Activated CD4-positive, CD25-positive, alpha-beta regulatory T cell (primary cell): ENCODE results near the gene ZNF549.
"Not testable (repeated sequence)": the region's sequence is repeated elsewhere in the genome, so short reads cannot be mapped to it uniquely, and the experiment has no call there.

Experiments
- DNase-seq, 4 experiments: peaks; one replicate each; lab custom pipeline; 2025; lab: John Stamatoyannopoulos, UW

The ZNF549 gene

DNA sequence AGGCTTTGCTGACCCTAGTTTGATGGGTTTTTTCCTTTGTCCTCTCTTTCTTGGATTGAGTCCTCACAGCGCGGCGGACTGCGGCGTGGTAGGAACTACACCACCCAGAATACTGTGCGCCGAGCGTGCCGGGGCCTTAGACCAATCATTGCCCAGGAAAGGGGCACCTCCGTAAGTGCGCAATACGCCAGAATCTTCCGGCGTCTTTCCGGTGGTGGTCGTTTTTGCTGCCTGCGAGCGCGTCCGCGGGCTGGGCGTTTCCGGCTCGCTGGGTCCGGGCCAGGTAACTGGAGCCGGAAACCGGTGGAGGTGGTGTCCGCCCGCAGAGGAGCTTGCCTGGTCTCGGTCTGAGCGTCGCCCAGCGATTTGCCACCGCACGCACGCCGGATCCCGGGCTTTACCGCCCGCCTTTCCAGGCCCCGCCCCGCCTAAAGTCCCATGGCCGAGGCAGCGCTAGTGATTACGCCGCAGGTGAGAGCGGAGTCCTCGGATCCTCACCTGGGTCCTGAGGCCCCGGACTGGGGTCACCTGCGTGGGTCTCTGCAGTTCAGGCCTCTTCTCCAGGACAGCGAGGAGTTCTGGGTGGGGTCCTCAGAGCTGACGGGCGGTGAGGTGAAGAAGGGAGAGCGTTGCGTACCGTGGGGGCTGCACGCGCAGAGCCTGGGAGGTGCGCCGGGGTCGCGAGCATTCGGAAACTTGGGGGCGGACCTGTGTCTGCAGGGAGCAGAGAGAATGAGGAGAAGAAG lies at the start of gene ZNF549:
TSS of gene ZNF549 (plus strand) at position 221 of the 746 bp plus-strand sequence. CDS start at position 439, 218 bp downstream.
- peak; percentile 71 to 80 (median 73) for DNase-seq

DNA sequence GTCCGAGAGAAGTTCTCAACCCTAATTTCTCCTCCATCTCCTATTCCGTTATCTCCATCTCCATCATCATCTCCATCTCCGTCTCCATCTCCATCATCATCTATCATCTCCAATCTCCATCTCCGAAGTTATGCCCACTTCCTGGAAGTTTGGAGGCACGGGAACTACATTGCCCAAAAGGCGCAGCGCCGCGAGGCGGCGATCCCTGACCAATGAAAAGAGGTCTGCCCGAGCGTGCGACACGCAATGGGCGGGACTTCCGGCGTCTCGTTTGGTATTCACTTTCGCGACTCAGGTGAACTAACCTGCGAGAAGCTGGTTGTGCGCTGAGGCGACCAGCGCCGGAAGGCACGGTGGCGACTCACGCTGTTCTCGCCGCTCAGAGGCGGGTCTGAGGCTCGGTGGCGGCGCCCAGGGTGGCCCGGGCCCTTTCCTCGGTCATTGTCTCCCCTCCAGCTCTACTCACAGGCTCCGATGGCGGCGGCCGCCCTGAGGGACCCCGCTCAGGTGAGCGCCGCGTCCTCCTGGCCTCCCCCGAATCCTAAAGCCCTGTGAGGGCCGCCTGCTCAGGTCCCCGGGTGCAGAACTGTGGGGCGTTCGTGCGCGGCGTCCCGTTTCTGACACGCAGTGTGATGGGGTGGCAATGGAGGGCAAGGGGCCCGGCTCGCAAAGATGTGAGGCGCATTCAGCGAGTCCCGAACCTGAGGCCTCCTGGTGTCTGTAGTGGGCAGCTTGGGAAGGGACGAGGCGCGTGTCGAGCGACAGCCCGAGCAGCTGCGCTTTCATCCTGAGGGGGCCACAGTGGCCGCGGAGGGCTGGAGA lies 39.5 kb upstream of the ZNF549 start, which contains the start of gene ZNF419:
TSS of gene ZNF419 (plus strand) at position 274 of the 822 bp plus-strand sequence. CDS start at position 475, 201 bp downstream.
- peak; percentile 89 to 93 (median 90) for DNase-seq

DNA sequence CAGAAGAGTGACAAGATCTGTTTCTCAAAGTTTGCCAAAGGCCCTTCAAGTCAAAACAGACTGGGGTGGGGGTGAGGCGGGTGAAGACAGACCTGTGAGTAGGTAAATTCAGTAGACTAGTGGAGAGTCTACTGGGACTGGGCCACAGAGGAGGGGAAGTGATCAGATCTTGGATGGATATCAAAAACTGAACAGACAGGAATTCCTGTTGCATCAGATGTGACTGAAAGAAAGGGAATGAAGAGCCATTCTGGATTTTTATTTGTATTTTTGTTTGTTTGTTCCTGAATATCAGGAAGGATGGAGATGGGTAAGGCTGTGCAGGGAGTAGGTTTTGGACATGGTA lies 38.9 kb upstream of the ZNF549 start:
- DNase-seq = not testable (repeated sequence)

DNA sequence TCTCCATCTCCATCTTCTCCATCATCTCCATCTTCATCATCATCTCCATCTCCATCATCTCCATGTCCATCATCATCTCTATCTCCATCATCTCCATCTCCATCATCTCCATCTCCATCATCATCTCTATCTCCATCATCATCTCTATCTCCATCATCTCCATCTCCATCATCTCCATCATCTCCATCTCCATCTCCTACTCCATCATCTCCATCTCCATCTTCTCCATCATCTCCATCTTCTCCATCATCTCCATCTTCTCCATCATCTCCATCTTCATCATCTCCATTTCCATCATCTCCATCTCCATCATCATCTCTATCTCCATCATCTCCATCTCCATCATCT lies 27.9 kb upstream of the ZNF549 start:
- not testable (repeated sequence) for DNase-seq

DNA sequence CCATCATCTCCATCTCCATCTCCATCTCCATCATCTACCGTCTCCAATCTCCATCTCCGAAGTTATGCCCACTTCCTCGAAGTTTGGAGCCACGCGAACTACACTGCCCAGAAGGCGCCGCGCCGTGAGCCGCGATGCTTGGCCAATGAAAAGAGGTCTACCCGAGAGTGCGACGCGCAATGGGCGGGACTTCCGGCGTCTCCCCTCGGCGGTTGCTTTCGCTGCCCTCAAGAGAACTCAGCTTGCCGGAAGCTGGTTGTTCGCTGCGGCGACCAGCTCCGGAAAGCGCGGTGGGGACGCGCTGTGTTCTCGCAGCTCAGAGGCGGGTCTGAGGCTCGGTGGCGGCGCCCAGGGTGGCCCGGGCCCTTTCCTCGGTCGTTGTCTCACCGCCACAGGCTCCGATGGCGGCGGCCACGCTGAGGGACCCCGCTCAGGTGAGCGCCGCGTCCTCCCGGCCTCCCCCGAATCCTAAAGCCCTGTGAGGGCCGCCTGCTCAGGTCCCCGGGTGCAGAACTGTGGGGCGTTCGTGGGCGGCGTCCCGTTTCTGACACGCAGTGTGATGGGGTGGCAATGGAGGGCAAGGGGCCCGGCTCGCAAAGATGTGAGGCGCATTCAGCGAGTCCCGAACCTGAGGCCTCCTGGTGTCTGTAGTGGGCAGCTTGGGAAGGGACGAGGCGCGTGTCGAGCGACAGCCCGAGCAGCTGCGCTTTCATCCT lies 27.3 kb upstream of the ZNF549 start, which contains the start of gene ZNF773:
TSS of gene ZNF773 (plus strand) at position 259 of the 716 bp plus-strand sequence. CDS start at position 402, 143 bp downstream.
- peak; percentile 91 to 96 (median 95) for DNase-seq

DNA sequence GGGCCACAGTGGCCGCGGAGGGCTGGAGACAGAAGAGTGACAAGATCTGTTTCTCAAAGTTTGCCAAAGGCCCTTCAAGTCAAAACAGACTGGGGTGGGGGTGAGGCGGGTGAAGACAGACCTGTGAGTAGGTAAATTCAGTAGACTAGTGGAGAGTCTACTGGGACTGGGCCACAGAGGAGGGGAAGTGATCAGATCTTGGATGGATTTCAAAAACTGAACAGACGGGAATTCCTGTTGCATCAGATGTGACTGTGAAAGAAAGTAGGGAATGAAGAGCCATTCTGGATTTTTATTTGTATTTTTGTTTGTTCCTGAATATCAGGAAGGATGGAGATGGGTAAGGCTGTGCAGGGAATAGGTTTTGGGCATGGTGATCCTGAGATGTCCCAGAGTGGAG lies 26.8 kb upstream of the ZNF549 start:
- DNase-seq = not testable (repeated sequence)

DNA sequence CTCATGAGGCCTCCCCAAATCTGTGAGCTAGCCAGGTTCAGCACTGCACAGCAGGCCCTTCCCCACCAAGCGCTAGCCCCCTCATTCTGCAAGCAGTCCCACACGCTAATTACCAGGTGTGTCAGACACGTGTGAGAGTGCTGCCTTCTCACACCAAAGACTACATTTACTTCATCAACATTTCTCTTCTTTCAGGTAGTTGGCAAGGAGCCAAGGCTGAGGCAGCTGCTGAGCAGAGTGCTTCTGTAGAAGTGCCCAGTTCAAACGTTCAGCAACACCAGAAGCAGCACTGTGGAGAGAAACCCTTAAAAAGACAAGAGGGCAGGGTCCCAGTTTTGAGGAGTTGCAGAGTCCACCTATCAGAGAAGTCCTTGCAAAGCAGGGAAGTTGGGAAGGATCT lies 21.0 kb upstream of the ZNF549 start:
- no peak for DNase-seq

DNA sequence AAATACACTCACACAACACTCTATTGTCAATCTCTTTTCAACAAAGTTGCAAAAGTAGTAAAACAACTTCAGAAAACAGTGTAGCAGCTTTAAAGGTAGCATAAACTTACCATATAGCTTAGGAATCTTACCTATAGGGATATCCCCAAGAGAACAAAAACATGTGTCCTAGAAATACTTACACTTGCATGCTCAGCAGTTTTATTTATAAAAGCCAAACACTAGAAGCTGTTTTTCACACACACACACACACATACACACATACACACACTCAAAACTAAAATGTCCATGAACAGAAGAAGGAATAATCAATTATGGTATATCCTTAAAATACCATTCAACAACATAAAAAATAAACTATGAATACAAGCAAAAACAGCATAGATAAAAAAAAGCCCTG lies 15.7 kb upstream of the ZNF549 start:
- DNase-seq = no peak

DNA sequence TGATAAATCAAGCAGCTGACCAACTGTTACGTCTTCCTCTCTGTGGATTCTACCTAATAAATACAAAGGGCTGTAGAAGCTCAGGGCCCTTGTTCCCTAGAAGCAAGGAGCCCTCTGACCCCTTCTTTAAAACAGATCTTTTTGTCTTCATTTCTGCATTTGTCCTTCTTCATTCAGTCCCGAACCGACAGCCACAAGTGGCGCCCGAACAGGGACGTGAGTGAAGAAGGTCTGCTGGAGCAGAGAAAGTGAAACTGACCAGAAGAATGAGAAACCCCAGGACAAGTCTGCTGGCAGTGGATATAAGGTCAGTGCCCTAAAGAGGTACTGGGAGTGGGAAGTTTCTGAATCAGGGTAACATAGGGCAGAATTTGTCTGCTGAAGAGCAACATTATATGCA lies 14.3 kb upstream of the ZNF549 start:
- DNase-seq = no peak

DNA sequence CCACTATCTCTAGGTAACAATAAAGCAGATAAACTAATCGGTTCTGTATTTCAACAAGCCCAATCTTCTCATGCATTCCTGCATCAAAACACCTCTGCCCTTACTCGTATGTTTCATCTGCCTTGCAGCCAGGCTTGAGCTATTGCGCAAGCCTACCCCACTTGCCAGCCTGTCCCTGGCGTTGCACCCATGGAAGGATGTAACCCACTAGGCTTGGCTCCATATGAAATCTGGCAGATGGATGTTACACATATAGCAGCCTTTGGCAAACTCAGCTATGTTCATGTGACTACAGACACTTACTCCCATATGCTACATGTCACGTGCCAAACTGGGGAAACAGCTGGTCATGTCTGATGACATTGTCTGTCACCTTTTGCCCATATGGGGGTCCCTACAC lies 11.9 kb upstream of the ZNF549 start:
- DNase-seq = no peak

DNA sequence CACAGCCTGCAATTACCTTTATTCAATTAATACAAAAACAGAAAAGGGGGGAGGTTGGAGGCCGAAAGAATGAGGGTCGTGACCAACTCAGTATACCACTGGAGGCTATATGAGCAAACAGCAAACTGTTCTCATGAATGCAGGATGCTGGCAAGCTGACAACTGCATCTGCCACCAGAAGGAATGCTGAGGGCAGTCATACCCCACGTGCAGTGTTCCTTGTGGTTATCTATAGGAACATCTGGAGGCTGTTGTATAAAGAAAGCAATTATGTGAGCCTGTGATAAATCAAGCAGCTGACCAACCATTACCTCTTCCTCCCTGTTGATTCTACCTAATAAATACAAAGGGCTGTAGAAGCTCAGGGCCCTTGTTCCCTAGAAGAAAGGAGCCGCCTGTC lies 9.1 kb upstream of the ZNF549 start:
- DNase-seq = not testable (repeated sequence)

DNA sequence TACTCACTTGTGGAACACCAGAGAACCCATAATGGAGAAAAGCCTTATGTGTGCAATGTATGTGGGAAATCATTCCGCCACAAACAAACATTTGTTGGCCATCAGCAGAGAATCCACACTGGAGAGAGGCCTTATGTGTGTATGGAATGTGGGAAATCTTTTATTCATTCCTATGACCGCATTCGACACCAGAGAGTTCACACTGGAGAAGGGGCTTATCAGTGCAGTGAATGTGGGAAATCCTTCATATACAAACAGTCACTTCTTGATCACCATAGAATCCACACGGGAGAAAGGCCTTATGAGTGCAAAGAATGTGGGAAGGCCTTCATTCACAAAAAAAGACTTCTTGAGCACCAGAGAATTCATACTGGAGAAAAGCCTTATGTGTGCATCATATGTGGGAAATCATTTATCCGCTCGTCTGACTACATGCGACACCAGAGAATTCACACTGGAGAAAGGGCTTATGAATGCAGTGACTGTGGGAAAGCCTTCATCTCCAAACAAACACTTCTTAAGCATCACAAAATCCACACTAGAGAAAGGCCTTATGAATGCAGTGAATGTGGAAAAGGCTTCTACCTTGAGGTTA lies 10.9 kb downstream of the ZNF549 start:
- no peak for DNase-seq

DNA sequence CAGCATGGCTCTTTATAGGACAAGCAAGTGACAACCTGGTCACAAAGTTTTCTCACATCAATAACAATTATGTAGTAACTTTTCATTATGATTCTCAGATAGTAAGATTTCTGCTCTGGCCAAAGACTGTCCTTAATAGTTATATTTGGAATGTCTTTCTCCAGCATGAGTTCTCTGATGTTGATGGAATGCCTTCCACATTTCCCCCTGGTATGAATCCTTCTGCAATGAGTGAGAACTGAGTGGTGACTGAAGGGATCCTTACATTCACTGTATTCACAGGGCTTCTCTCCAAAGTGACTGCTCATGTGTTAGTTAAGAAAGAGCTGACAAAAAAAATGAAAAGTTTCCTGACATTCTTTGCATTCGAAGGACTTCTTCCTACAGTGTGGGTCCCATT lies 19.4 kb downstream of the ZNF549 start:
- no peak for DNase-seq

DNA sequence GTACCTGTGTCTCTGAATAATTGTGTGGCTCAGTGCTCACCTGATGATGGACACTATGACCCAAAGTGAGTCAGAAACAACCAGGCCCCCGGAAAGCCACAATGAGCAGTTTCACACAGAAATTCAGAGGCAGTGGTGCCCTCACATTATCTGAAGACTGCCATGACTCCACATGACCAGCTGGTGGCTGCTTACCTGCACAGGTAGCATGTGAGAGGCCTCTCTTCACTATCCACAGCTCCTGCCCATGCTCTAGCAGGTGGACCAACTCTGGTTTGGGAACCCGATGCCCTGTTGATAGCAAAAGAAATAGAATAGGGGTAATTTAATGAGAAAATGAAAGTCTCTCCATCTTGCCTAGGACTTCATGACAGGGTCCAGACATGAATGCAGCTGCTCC lies 25.3 kb downstream of the ZNF549 start:
- DNase-seq = no peak

DNA sequence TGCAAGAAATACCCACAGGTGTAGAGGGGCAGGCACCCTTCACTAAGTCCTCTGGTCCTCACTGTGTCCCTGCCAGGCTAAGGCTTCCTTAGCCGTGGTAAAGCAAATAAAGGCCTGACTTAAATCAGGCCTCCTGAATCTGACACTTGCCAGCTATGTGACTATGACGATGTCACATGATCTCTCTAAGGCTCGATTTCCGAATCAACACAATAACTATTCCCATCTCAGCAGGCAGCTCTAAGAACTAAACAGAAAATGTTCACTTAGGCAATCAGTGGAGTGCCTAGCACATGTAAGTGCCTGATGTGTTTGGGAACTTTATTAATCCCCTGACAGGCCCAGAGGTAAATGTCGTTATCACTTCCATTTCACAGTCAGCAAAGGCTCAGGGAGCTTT lies 30.5 kb downstream of the ZNF549 start:
- no peak for DNase-seq

DNA sequence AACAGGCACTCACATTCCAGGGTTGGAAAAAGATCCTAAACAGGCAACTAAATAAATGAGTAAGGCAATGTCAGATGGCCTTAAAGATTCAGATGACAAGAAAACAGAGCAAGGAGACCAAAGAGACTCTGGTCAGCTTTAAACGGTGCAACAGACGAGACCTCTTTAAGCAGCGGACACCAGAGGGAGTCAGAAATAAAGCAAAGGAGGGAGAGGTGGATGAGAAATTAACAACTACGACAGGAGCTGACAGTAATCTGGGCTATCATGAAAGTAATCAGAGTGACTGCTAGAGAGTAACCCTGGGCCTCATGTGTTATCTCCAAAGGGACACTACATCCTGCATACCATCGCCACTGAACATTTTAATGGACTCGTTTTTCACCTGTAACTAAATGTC lies 31.4 kb downstream of the ZNF549 start:
- DNase-seq = no peak

DNA sequence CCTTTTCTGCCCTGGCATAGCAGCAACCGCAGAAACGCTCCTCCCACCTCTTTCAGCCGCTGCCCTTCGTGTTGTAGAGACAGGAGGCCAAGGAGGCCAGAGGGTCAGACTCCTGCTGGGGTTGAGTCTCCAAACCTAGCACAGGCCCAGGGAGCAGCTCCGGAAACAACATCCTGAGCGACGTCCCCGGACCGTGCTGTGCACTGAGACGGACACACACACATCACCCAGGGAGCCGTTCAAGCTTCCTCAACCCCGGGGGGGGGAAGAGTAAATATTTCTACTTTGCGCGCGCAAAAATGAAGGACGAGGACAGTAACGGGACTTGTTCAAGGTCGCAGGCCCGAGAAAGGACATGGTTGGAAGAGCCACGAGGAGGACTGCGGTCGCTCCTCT lies 31.9 kb downstream of the ZNF549 start:
- DNase-seq = peak in 1 of 4 experiments; percentile 2

DNA sequence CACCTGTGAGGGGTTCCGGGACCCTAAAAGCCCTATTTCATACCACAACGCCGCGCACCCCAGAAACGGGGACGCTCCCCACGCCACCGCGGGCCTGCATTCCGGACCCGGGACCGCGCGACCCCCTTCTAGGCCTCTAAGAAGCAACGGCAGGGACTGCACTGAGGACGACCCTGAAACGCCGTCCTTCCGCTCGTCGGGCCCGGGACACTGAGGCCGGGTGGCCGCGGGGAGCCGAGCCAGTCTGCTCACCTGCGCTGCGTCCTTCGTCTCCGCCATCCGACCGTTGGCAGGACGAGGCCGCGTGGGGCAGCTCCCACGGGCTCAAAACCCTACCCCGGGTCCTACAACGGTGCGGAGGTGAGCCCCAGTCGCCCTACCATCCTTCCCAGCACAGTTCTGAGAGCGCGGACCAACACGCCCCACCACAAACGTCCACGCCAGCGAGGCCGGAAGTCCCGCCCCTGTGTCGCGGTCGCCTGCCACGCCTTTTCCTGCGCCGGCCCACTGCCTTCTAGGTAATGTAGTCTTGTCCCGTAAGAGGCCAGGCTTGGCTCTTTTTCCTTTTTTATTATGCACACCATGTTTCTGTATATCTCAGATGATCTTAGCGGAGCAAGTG lies 32.4 kb downstream of the ZNF549 start, which contains the start of gene ZNF550:
TSS of gene ZNF550 (minus strand) at position 460 of the 622 bp plus-strand sequence. CDS start at position 279, 181 bp downstream.
- DNase-seq = peak; percentile 70 to 79 (median 78)

DNA sequence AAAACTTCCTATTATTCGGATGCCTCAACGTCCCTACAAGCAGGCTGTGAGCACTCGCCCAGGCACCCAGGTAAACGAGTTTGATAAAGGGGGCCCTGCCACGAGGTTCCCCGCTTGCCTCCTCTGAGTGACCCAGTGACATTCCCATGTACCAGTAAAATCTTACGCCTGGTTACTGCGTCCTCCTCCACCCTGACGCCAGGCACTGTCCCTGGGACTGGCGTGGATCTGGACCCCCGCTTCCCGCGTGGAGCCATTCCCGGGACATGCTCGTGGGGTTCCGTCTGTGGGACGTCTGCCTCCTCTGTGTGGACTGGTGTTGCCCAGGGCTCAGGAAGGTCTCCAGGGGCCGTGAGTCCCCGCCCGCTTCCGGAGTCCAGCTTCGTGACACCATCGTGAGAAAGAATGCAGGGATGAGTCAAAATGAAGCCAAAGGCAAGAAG lies 32.9 kb downstream of the ZNF549 start:
- no peak for DNase-seq

DNA sequence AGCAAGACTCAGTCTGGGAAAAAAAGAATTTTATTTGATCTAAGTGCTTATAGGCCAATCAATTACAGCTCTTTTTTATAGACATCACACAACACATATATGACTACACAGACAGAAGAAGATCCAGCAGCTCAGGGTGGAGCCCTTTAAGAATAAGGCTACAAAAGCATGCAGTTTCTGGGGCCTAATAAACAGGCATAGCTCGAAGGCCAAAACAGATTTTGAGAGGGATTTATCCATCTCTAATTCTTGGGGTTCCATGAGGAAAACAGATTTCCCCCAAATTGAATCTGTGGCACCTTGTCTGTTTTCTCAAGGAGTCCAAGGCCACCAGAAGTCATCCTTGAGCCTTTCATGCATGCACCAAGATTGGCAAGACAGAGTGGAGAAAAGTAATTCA lies 36.4 kb downstream of the ZNF549 start:
- no peak for DNase-seq
